Measurements from ENCODE around the gene EXOC2. TPM values are rescaled to one million over a fixed set of nuclear protein-coding genes. Genes with fewer than 3 reads are reported as not detected.
A peak's percentile ranks its signal among the peaks of the same experiment; 100 is the strongest.

The EXOC2 gene
- total RNA-seq, 4 donors from 2014 or later = 20.9 to 28.5 (median 24.6) TPM

GRCh38 chr6:599576-600448, 93.1 kb downstream of the EXOC2 start:
- H3K27ac ChIP-seq (replicated peaks in 1 of 4) = peak overlapping the region in 2 of 4 donors; percentile 36 to 76
- H3K36me3 ChIP-seq = peaks cover 4 to 24% (median 19%) of the 10 kb centered on the region in 4 donors
- H3K4me3 ChIP-seq = no peak overlapping the region
- H3K4me1 ChIP-seq = peaks cover 0 to 8% (median under 1%) of the 10 kb centered on the region in 4 donors
- H3K27me3 ChIP-seq = no peaks in the 10 kb centered on the region
- no peaks in the 10 kb centered on the region for H3K9me3 ChIP-seq
- no peak for DNase-seq (ENCODE audit: extremely low spot score)
- whole genome bisulfite sequencing = 86% methylated on average over 7 of the region's 7 CpGs
- no peak for TF ChIP-seq EP300 (IDR thresholded peaks at IDR 0.05)
- intact Hi-C loops (cut with DNase I) = loop anchor here (5.0 to 10.0 kb wide), 3 partner anchors 105 to 797 kb away; no protein-coding TSS in a partner anchor

- WGBS = 53% methylated on average over 2 of the region's 2 CpGs
Measured at GRCh38 chr6:593907-594212, 99.1 kb downstream of the EXOC2 start.

DNA sequence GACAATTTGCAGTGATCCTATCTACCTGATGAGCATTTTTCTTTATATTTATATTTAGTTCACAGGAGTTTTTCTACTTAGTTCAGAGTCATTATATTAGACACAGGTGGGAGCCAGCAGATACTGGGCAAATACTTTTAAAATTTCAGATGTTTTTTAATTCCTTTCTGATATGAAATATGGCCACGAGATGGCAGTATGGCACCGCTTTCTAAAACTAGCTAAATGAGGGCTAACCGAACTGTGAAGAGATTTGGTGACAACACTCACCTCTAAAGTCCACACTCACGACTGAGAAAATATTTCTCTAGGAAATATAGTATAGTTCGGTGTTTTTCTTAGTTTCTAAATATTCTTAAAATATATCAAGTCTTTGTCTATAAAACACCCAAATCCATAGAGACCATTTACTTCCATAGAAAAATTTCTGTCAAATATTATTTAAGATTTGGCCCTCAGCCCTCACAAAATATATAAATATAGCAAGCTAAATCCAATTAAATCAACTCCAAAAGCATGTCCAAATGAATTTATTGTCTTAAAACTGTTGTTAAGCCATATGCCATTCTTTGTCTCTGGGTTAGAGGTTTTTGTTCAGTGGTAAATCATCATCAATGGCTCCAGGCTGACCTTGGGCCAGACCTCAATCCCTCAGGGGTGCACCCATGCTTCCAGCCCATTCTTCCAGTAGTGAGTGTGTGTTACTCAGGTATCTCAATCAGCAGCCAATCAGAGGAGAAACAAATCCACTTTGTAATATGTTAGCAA, 99.6 kb downstream of the EXOC2 start:
- H3K27me3 ChIP-seq = no peaks in the 10 kb centered on the region
- DNase-seq (ENCODE audit: extremely low spot score) = no peak
- peaks cover 4 to 54% (median 34%) of the 10 kb centered on the region in 4 donors for H3K36me3 ChIP-seq
- H3K4me1 ChIP-seq = peaks cover 0 to 36% (median 20%) of the 10 kb centered on the region in 4 donors
- H3K9me3 ChIP-seq = no peaks in the 10 kb centered on the region
- peak overlapping the region; percentile 70 to 76 (median 74) for H3K27ac ChIP-seq (replicated peaks in 1 of 4)
- intact Hi-C loops (cut with DNase I) = loop anchor here (5.0 to 10.0 kb wide), 3 partner anchors 111 to 844 kb away; no protein-coding TSS in a partner anchor
- TF ChIP-seq POLR2AphosphoS5 (IDR thresholded peaks at IDR 0.05) = no peak
- TF ChIP-seq EP300 (IDR thresholded peaks at IDR 0.05) = no peak
- TF ChIP-seq POLR2A (IDR thresholded peaks at IDR 0.05; ENCODE audit: low read depth) = no peak
- peak; percentile 68 to 81 (median 76) for TF ChIP-seq CTCF (IDR thresholded peaks at IDR 0.05)
- 4% methylated on average over 5 of the region's 5 CpGs for WGBS
- no peak overlapping the region for H3K4me3 ChIP-seq

More at GRCh38 chr6:593907-594212, 99.1 kb downstream of the EXOC2 start:
- no peak for TF ChIP-seq POLR2AphosphoS5 (IDR thresholded peaks at IDR 0.05)
- TF ChIP-seq EP300 (IDR thresholded peaks at IDR 0.05) = no peak
- TF ChIP-seq POLR2A (IDR thresholded peaks at IDR 0.05; ENCODE audit: low read depth) = no peak
- no peak for TF ChIP-seq CTCF (IDR thresholded peaks at IDR 0.05)
- Histone ChIP-seq H3K27me3 (no peaks in the 10 kb centered on the region), H3K4me3 (no peak overlapping the region), H3K4me1 (peaks cover 0 to 36% (median 20%) of the 10 kb centered on the region in 4 donors), H3K36me3 (peaks cover 4 to 49% (median 34%) of the 10 kb centered on the region in 4 donors), H3K9me3 (no peaks in the 10 kb centered on the region), H3K27ac (replicated peaks in 1 of 4) (peak overlapping the region; percentile 70 to 76 (median 74))
- intact Hi-C loops (cut with DNase I) = loop anchor here (5.0 to 10.0 kb wide), 3 partner anchors 111 to 843 kb away; no protein-coding TSS in a partner anchor
- no peak for DNase-seq (ENCODE audit: extremely low spot score)

- peak overlapping the region; percentile 48 to 76 (median 62) for H3K27ac ChIP-seq (replicated peaks in 1 of 4)
- intact Hi-C loops (cut with DNase I) = no loop called here
- no peaks in the 10 kb centered on the region for H3K9me3 ChIP-seq
- no peak overlapping the region for H3K4me3 ChIP-seq
- TF ChIP-seq POLR2AphosphoS5 (IDR thresholded peaks at IDR 0.05) (no peak), CTCF (IDR thresholded peaks at IDR 0.05) (no peak), POLR2A (IDR thresholded peaks at IDR 0.05; ENCODE audit: low read depth) (no peak), EP300 (IDR thresholded peaks at IDR 0.05) (no peak)
- WGBS = 90% methylated on average over 22 of the region's 22 CpGs
- H3K4me1 ChIP-seq = peaks cover 0 to 50% (median 35%) of the 10 kb centered on the region in 4 donors
- DNase-seq (ENCODE audit: extremely low spot score) = no peak
- no peaks in the 10 kb centered on the region for H3K27me3 ChIP-seq
- peaks cover 0 to 31% (median 17%) of the 10 kb centered on the region in 4 donors for H3K36me3 ChIP-seq
Measured at GRCh38 chr6:589090-589489, 103.8 kb downstream of the EXOC2 start.

- intact Hi-C loops (cut with DNase I) = no loop called here
- Histone ChIP-seq H3K36me3 (peaks cover 0 to 21% (median 8%) of the 10 kb centered on the region in 4 donors), H3K9me3 (no peaks in the 10 kb centered on the region), H3K4me3 (peak overlapping the region in 1 of 4 donors; percentile 12), H3K27ac (replicated peaks in 1 of 4) (peak overlapping the region in 3 of 4 donors; percentile 50 to 64 (median 56)), H3K27me3 (no peaks in the 10 kb centered on the region), H3K4me1 (peaks cover 5 to 62% (median 45%) of the 10 kb centered on the region in 4 donors)
- no peak for DNase-seq (ENCODE audit: extremely low spot score)
- no peak for TF ChIP-seq EP300 (IDR thresholded peaks at IDR 0.05)
- no peak for TF ChIP-seq POLR2AphosphoS5 (IDR thresholded peaks at IDR 0.05)
- no peak for TF ChIP-seq POLR2A (IDR thresholded peaks at IDR 0.05; ENCODE audit: low read depth)
- TF ChIP-seq CTCF (IDR thresholded peaks at IDR 0.05) = no peak
- WGBS = 93% methylated on average over 7 of the region's 7 CpGs
Measured at GRCh38 chr6:586553-586952, 106.4 kb downstream of the EXOC2 start.

Data from esophagus muscularis mucosa (tissue), 4 donors.